SU-DHL-6 (cell line): ENCODE data around the gene PLA2G2C.

Experiments
- CTCF ChIP-seq: fragments of 200-600 bp; sonication (generic); IDR thresholded peaks from one replicate; pipeline ENCODE4 v1.5.1; 2017; ENCODE audit warnings: antibody characterized with exemption, mild to moderate bottlenecking, low read length, moderate library complexity; ENCODE audit not compliant: insufficient read depth, poor library complexity, severe bottlenecking
- EZH2phosphoT487 ChIP-seq: fragments of 200-600 bp; sonication (generic), shearing (Covaris generic); conservative IDR thresholded peaks from 2 replicates; pipeline ENCODE4 v1.6.1; 2018; ENCODE audit warnings: mild to moderate bottlenecking, antibody characterized with exemption, low read length, moderate library complexity, mixed read lengths

DNA sequence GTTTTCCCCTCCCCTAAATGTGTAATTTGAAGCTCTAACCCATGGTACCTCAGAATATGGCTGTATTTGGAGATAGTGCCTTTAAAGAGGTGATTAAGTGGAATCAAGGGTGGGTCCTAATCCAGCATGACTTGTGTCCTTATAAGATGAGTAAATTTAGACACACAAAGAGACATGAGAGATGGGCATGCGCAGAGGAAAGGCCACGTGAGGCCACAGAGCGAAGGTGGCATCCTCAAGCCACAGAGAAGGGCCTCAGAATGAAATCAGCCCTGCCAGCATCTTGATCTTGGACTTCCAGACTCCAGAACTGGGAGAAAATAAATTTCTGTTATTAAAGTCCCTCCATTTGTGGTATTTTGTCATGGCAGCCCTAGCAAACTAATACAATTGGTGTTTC lies 50.1 kb downstream of the PLA2G2C start:
- TF ChIP-seq CTCF (no peak), EZH2phosphoT487 (no peak)
